GM21825 (cell line): Measurements from ENCODE around the gene CNPPD1.

ENCODE experiments used
- ATAC-seq: cut with Tn5 transposase; IDR thresholded peaks from one replicate; pipeline ENCODE4 v1.9.1; 2021; ENCODE audit warnings: mild to moderate bottlenecking, moderate library complexity; ENCODE audit not compliant: unreplicated experiment

The CNPPD1 gene

GRCh38 chr2:219181531-219181930 lies 4.8 kb upstream of the CNPPD1 start:
- ATAC-seq: no peak

GRCh38 chr2:219180961-219181360 lies 4.2 kb upstream of the CNPPD1 start:
- no peak for ATAC-seq

- no peak for ATAC-seq
These were observed 3.1 kb upstream of the CNPPD1 start for GRCh38 chr2:219179601-219180465.

GRCh38 chr2:219178377-219179175 lies 1.9 kb upstream of the CNPPD1 start:
- peak; percentile 15 for ATAC-seq

GRCh38 chr2:219177552-219178376 lies 1.0 kb upstream of the CNPPD1 start, which contains the start of gene RETREG2:
Gene RETREG2 (plus strand): TSS chr2:219178275. CDS start chr2:219178353, 78 bp downstream.
- peak; percentile 37 for ATAC-seq

- peak; percentile 24 for ATAC-seq
These were observed 552 bp downstream of the CNPPD1 start for GRCh38 chr2:219175928-219176817.

GRCh38 chr2:219175486-219175885 lies 1.2 kb downstream of the CNPPD1 start:
- ATAC-seq: no peak

GRCh38 chr2:219174801-219175200 lies 1.9 kb downstream of the CNPPD1 start:
- ATAC-seq: no peak

- ATAC-seq: no peak
These were observed 2.6 kb downstream of the CNPPD1 start for GRCh38 chr2:219174146-219174545.

GRCh38 chr2:219173176-219173575 lies 3.5 kb downstream of the CNPPD1 start:
- ATAC-seq: no peak

- ATAC-seq: no peak
These were observed 4.2 kb downstream of the CNPPD1 start for GRCh38 chr2:219172231-219173154.

- ATAC-seq: no peak
These were observed 5.5 kb downstream of the CNPPD1 start for GRCh38 chr2:219171231-219171651.

- no peak for ATAC-seq
These were observed 6.6 kb downstream of the CNPPD1 start, which contains the start of gene SLC23A3 for GRCh38 chr2:219169930-219170654. Gene SLC23A3 (minus strand): TSS chr2:219170029. CDS start chr2:219169984, 45 bp downstream.

GRCh38 chr2:219168932-219169331 lies 7.8 kb downstream of the CNPPD1 start:
- no peak for ATAC-seq

GRCh38 chr2:219168526-219168925 lies 8.2 kb downstream of the CNPPD1 start:
- no peak for ATAC-seq

- no peak for ATAC-seq
These were observed 8.7 kb downstream of the CNPPD1 start for GRCh38 chr2:219167997-219168396.

GRCh38 chr2:219165058-219165911 lies 11.4 kb downstream of the CNPPD1 start:
- no peak for ATAC-seq
